GM12892 (cell line): ENCODE measurements around the gene TOGARAM2.

ENCODE experiments used
- POLR2A ChIP-seq: IDR thresholded peaks from 2 replicates; pipeline ENCODE4 v1.6.1; 2011; ENCODE audit warnings: low read depth, low read length, control low read depth
- POLR2AphosphoS5 ChIP-seq: IDR thresholded peaks from 2 replicates; pipeline ENCODE4 v1.6.1; 2011; ENCODE audit warnings: low read depth, low read length, control low read depth
- TAF1 ChIP-seq: IDR thresholded peaks from 2 replicates; pipeline ENCODE4 v1.6.1; 2011; ENCODE audit warnings: low read depth, mild to moderate bottlenecking, control low read depth, low read length, borderline replicate concordance

DNA sequence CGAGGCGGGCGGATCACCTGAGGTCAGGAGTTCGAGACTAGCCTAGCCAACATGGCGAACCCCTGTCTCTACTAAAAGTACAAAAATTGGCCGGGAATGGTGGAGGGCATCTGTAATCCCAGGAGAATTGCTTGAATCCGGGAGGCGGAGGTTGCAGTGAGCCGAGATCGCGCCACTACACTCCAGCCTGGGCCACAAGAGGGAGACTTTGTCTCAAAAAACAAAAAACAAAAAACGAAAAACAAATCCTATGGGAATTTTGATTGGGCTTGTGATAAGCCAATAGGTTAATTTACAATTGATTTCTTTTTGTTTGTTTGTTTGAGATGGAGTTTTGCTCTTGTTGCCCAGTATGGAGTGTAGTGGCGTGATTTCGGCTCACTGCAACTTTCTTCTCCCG is 24.2 kb upstream of the TOGARAM2 start:
- TF ChIP-seq POLR2A (no peak), TAF1 (no peak), POLR2AphosphoS5 (no peak)
